Aorta (tissue), 5 donors: Measurements from ENCODE around the gene SPATA31D1. TPM values are rescaled to one million over a fixed set of nuclear protein-coding genes. Genes with fewer than 3 reads are reported as not detected.

Experiments used
- ATAC-seq: fragments of 200-7000 bp; cut with Tn5 transposase; one replicate; pipeline ENCODE4 v1.9.1; 2022; ENCODE audit warnings: moderate library complexity; ENCODE audit not compliant: low FRiP score
- DNase-seq, 2 donors: peaks; one replicate each; pipeline ENCODE4 v3.0.0-alpha.2; 2020
- H3K27ac ChIP-seq, 2 donors: one replicate each; pipeline ENCODE4 v1.5.1; 2013; ENCODE audit warnings: low read length in 2 of 2, mild to moderate bottlenecking in 2 of 2, moderate library complexity in 2 of 2, control low read depth in 1 of 2, inconsistent platforms in 1 of 2, low read depth in 1 of 2
- H3K27me3 ChIP-seq, 2 donors: one replicate each; pipeline ENCODE4 v1.6.1; 2013; ENCODE audit warnings: control low read depth in 1 of 2, low read length in 1 of 2, mild to moderate bottlenecking in 1 of 2, moderate library complexity in 1 of 2; ENCODE audit not compliant: insufficient read depth in 2 of 2, control insufficient read depth in 1 of 2
- H3K36me3 ChIP-seq, 2 donors: one replicate each; pipeline ENCODE4 v1.6.1; 2013; ENCODE audit warnings: control low read depth in 1 of 2, low read length in 1 of 2, mild to moderate bottlenecking in 1 of 2; ENCODE audit not compliant: insufficient read depth in 2 of 2, control insufficient read depth in 1 of 2
- H3K4me1 ChIP-seq, 2 donors: one replicate each; pipeline ENCODE4 v1.6.1; 2013; ENCODE audit warnings: low read length in 2 of 2, control low read depth in 1 of 2, mild to moderate bottlenecking in 1 of 2, moderate library complexity in 1 of 2; ENCODE audit not compliant: insufficient read depth in 2 of 2, control insufficient read depth in 1 of 2
- H3K4me3 ChIP-seq, 2 donors: one replicate each; pipeline ENCODE4 v1.5.1; 2013; ENCODE audit warnings: low read length in 2 of 2, control low read depth in 1 of 2, mild to moderate bottlenecking in 1 of 2
- H3K9me3 ChIP-seq: one replicate; pipeline ENCODE4 v1.6.1; 2013; ENCODE audit warnings: mild to moderate bottlenecking, low read length; ENCODE audit not compliant: control insufficient read depth
- WGBS, 2 donors: extraction: QIAGEN DNeasy Blood & Tissue Kit; methylation state at CpG; one replicate each; pipeline ENCODE4 v1.1.7; 2013; 5-methylcytosine and 5-hydroxymethylcytosine counted together
- intact Hi-C, 2 donors: fragments of 100-400 bp; cut with DNase I; formaldehyde crosslinking; loops; one replicate each; pipeline versions ENCODE4 v1.14.2 to v1.15.0; 2022
- polyA plus RNA-seq, 2 donors: library from polyadenylated mRNA; stranded (reverse); fragments of 200-250 nt; gene quantifications; one replicate each; pipeline ENCODE4 v1.2.3, GENCODE V29; 2013
- total RNA-seq, 2 donors: library from RNA; stranded (reverse); fragmentation: NEBNext Ultra II Directional; extraction: Animal tissue kit (Norgen Biotek cat#: 25700); gene quantifications; one replicate each; pipeline ENCODE4 v1.2.1, GENCODE V29; 2021
- donor health status: healthy with polysubstance abuse.
- donor health status: Bipolar disorder and iron deficiency.
- donor health status: DM: no; HTN: no; CAD: no.
- donor health status: DM: no; HTN: no; CAD: no.
- donor health status: DM: yes; HTN: yes; CAD: no.

The SPATA31D1 gene
- total and polyA plus RNA-seq, 4 donors: not detected

GRCh38 chr9:82034956-82035731 is 46.6 kb downstream of the SPATA31D1 start:
- H3K4me3 ChIP-seq: no peak overlapping the region
- no peaks in the 10 kb centered on the region for H3K36me3 ChIP-seq
- intact Hi-C loops: no loop called here
- H3K27ac ChIP-seq: no peak overlapping the region
- DNase-seq (no peak), ATAC-seq (no peak)
- H3K9me3 ChIP-seq: no peaks in the 10 kb centered on the region
- no peaks in the 10 kb centered on the region for H3K4me1 ChIP-seq
- 84 to 87% methylated on average over 5 of the region's 5 CpGs for WGBS, 2 donors
- H3K27me3 ChIP-seq: no peaks in the 10 kb centered on the region

- Histone ChIP-seq H3K9me3 (no peaks in the 10 kb centered on the region), H3K27ac (no peak overlapping the region), H3K4me1 (no peaks in the 10 kb centered on the region), H3K27me3 (no peaks in the 10 kb centered on the region), H3K4me3 (no peak overlapping the region), H3K36me3 (no peaks in the 10 kb centered on the region)
- ATAC-seq: no peak
- intact Hi-C loops: no loop called here
- no peak for DNase-seq
- WGBS, 2 donors: 91 to 92% methylated on average over 4 of the region's 4 CpGs
Observed at GRCh38 chr9:82036086-82036485, 47.5 kb downstream of the SPATA31D1 start.

- H3K27ac ChIP-seq: no peak overlapping the region
- no peak for ATAC-seq
- no peaks in the 10 kb centered on the region for H3K27me3 ChIP-seq
- WGBS, 2 donors: 86% methylated on average over 1 of the region's 1 CpG
- intact Hi-C loops: no loop called here
- no peaks in the 10 kb centered on the region for H3K36me3 ChIP-seq
- H3K4me3 ChIP-seq: no peak overlapping the region
- H3K4me1 ChIP-seq: no peaks in the 10 kb centered on the region
- no peak for DNase-seq
- H3K9me3 ChIP-seq: no peaks in the 10 kb centered on the region
Observed at GRCh38 chr9:82037126-82037525, 48.6 kb downstream of the SPATA31D1 start.

GRCh38 chr9:82038897-82039296 is 50.3 kb downstream of the SPATA31D1 start:
- ATAC-seq: no peak
- H3K4me3 ChIP-seq: no peak overlapping the region
- no peaks in the 10 kb centered on the region for H3K36me3 ChIP-seq
- H3K27me3 ChIP-seq: no peaks in the 10 kb centered on the region
- 89 to 90% methylated on average over 2 of the region's 2 CpGs for WGBS, 2 donors
- H3K4me1 ChIP-seq: no peaks in the 10 kb centered on the region
- no peaks in the 10 kb centered on the region for H3K9me3 ChIP-seq
- intact Hi-C loops: no loop called here
- H3K27ac ChIP-seq: no peak overlapping the region
- DNase-seq: no peak

Other genes with a start within 250 kb of the SPATA31D1 start
- not detected for gene SPATA31D4, start 60.3 kb upstream of the SPATA31D1 start, total RNA-seq
- not detected for gene SPATA31D4, start 60.3 kb upstream of the SPATA31D1 start, polyA plus RNA-seq
- not detected for gene SPATA31D3, start 45.3 kb upstream of the SPATA31D1 start, total RNA-seq
- not detected for gene SPATA31D3, start 45.3 kb upstream of the SPATA31D1 start, polyA plus RNA-seq